Activated CD4-positive, alpha-beta T cell treated with anti-CD3 and anti-CD28 coated beads, Interleukin-10, Interleukin-2, amounts not matched to agents 100 ng/mL and 50 ng/mL, durations not matched to agents 16 hours and 8 hours (primary cell): ENCODE results near the gene CCL19.
A peak's percentile ranks its signal among the peaks of the same experiment; 100 is the strongest.
"Not testable (repeated sequence)": the region's sequence is repeated elsewhere in the genome, so short reads cannot be mapped to it uniquely, and the experiment has no call there.

Experiments
- DNase-seq: peaks from one replicate; pipeline ENCODE4 v3.0.0-alpha.2; 2020

CCL19 gene

DNA sequence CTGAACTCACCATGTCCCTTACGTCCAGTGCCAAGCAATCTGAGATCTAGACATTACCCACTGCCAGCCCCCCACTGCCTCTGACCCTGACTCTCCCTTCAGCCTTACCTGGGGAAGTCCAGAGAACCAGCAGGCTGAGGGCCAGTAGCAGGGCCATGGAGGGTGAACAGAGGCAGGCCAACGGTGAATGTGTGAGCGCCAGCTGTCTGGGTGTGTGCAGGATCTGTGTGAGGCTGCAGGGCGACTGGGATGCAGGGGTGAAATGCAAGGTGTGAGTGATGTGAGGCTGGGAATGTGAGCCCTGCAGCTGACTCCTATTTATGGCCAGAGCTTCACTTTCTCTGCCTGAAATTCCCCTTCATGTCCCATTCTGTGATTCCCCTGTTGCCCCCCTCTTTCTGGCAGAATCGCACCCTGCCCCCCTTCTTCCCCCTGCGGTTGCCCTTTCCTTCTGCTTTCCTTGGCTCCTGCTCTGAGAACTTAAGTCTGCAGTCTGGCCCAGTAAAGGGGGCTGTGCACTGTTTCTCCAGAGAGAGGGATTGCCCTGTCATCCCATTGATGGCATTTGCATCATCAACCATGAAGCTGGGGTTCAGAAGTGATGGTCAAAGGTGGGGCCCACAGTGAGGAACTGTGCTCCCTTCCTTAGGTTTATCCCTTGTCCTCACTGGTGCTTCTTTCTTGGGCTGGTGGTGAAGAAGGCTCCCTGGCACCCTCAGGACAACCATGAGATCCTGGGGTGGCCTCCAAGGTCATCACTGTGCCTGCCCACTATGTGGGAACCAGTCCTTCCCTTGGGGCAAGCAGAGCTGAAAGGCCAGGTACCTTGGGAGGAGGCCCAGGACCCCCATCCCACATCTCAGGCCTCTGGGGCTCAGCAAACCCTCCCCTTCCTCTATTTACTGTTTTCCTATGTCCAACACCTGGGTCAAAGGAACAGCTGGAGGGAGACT is at the start of gene CCL19:
Gene CCL19, minus strand, starts transcription at position 294 of the 953 bp plus-strand sequence. Its CDS starts 137 bp downstream, at position 157.
- DNase-seq: no peak

- not testable (repeated sequence) for DNase-seq
Measured at GRCh38 chr9:34740176-34740575, 49.1 kb upstream of the CCL19 start.

DNA sequence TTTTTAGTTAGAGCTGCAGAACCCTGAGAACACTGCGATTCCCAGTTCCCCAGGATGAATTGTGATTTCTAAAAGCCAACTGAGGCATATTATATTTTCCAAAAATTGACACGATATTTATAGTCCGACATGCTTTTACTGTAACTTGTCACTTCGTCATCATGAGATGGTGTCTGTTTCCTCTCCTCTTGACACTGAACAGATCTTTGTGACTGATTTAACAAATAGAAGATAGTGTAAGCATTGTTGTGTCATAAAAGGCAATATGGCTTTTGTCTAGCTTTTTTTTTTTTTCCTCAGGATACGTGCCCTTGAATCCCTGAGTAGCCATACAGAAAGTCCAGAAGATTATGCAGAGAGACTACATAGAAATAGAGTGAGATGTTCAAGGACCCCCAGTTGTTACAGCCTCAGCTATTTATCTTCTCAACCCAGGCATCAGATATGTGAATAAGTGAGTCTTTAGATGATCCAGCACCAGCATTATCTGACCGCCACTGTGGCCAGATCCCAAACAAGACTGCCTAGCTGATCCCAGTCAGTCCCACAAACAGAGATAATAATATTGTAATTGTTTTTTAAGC is 46.7 kb upstream of the CCL19 start:
- no peak for DNase-seq

- DNase-seq: no peak
Measured at GRCh38 chr9:34734720-34735119, 43.6 kb upstream of the CCL19 start.

GRCh38 chr9:34732886-34733285 is 41.8 kb upstream of the CCL19 start:
- no peak for DNase-seq

GRCh38 chr9:34732478-34732877 is 41.4 kb upstream of the CCL19 start:
- DNase-seq: no peak

- no peak for DNase-seq
Measured at GRCh38 chr9:34723141-34723540, 32.1 kb upstream of the CCL19 start.

DNA sequence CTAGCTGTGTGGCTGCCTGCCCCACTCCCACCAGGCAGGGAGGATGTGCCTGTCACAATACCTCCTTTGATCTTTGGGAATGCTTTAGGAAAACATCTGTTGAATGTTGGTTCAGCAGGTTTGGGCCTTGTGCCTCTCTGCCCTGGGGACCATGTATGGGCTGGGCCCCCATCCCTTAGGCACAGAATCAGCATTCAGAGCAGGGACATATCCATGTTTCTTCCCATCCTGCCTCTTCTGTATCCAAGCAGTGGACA is 28.6 kb upstream of the CCL19 start:
- not testable (repeated sequence) for DNase-seq

DNA sequence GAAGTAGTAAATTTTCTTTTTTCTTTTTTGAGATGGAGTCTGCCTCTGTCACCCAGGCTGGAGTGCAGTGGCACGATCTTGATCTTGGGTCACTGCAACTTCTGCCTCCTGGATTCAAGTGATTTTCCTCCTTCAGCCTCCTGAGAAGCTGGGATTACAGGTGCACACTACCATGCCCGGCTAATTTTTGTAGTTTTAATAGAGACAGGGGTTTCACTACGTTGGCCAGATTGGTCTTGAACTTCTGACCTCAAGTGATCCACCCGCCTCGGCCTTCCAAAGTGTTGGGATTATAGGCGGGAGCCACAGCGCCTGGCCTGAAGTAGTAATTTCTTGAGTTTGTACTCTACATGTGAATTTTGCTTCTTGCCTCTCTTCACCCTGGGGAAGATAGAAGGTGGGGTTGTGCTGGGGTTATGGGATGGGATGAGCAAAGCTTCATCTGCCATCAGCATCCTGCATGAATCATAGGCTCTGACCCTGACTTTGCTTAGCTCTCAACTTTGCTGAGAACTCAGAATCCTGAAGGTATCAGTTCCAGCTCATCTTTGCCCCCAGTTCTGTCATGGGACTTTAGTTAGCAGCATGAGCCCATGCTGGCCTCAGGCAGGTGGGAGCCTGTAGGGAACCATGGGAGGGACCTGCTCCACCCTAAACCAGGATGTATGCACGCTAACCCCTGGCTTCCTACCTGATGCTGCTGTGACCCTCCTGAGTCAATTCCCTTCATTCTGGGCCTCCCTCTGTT is 28.1 kb upstream of the CCL19 start:
- no peak for DNase-seq

DNA sequence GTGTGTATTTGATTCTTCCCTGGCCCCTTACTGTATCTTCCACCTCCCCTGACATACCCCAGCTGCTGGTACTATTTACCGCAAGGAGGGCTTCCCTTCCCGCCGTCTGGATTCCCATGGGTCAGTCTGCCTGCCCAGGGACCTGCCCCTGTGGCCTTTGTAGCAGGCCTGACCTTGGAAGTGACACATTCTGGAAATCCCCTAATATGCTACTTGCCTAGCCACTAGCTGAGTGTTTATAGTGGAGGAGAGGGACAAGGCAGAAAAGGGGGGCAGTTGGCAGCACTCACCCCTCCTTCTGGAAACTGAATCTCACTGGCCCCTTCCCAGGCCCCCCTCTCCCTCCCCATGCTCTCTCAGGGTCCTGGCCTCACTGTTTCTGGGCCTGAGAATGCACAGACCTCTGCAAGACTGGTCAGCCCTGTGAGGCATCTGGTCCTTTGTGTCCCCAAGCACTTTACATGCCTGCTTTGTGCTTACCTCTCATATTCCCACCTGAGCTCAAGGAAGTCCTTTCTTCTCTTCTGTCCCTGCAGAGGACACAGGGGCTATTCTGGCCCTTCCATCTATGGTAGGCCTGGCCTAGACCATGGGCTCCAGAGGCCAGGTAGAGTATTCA is 27.0 kb upstream of the CCL19 start:
- no peak for DNase-seq

- DNase-seq: no peak
Measured at GRCh38 chr9:34716711-34717110, 25.6 kb upstream of the CCL19 start.

GRCh38 chr9:34715639-34716215 is 24.7 kb upstream of the CCL19 start:
- no peak for DNase-seq

GRCh38 chr9:34714007-34714406 is 22.9 kb upstream of the CCL19 start:
- DNase-seq: no peak

DNA sequence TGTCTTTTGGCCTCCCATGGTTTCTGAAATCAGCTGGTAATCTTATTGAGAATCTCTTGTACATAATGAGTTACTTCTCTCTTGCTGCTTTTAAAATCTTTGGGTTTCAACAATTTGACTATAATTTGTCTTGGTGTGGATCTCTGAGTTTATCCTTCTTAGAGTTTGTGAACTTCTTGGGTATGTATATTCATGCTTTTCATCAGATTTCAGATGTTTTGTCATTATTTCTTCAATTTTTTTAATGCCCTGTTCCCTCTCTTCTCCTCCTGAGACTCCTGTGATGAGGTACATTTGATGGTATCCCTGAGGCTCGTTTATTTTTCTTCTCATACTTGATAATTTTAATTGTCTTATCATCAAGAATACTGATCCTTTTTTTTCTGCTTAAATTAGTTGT is 21.1 kb upstream of the CCL19 start:
- DNase-seq: no peak

- no peak for DNase-seq
Measured at GRCh38 chr9:34710023-34710422, 18.9 kb upstream of the CCL19 start, which contains the start of gene CCL21. TSS of gene CCL21 (minus strand) at chr9:34710136. CDS start at chr9:34710066, 70 bp downstream.

GRCh38 chr9:34709196-34709978 is 18.3 kb upstream of the CCL19 start:
- DNase-seq: no peak

DNA sequence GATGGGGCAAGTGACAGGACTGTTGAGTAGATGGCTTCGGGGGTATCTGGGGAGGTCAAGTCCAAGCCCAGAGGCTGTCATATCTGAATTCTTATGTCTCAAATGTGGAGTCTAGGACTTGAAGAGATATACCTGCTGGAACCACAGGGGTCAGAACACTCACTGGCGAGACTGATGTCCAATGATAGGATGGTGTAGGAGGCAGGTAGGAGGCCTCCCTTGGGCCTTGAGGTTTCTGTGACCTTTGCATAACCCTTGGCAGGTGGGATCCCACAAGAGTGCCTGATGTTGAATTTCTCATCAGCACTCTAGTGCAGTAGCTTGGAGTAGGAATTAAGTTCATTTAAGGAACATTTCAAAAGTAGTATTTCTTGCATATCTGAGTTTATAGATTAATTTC is 16.1 kb upstream of the CCL19 start:
- DNase-seq: no peak

GRCh38 chr9:34701769-34702736 is 11.0 kb upstream of the CCL19 start:
- peak; percentile 81 for DNase-seq

GRCh38 chr9:34701023-34701768 is 10.1 kb upstream of the CCL19 start:
- peak; percentile 81 for DNase-seq

- no peak for DNase-seq
Measured at GRCh38 chr9:34694811-34695210, 3.7 kb upstream of the CCL19 start.
